Measurements from ENCODE around the gene TSPEAR.

The TSPEAR gene

GRCh38 chr21:44724926-44725325 lies 13.6 kb upstream of the TSPEAR start:
- H3K4me3 ChIP-seq (ENCODE audit: low read depth, low read length), result no peak overlapping the region
- DNase-seq (ENCODE audit: low read depth), result no peak

DNA sequence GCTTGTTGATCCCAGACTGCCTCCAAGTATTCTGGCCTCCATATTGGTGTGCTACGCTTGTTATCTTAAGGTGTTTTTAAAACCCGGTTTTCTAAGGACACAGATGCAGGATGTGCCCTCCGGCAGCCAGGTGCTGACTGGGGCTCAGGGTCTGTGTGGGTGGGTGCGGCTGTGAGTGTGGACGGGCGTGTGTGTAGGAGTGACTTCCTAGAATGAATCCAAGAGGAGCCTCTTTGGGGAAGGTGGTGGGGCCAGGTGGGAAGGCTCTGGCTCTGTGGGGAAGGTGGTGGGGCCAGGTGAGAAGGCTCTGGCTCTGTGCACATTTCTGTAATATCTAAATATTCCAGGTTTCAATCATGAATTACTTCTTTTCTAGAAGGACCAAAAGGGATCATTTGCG lies 12.8 kb upstream of the TSPEAR start:
- DNase-seq (ENCODE audit: low read depth), result no peak
- no peak overlapping the region for H3K4me3 ChIP-seq (ENCODE audit: low read depth, low read length)

DNA sequence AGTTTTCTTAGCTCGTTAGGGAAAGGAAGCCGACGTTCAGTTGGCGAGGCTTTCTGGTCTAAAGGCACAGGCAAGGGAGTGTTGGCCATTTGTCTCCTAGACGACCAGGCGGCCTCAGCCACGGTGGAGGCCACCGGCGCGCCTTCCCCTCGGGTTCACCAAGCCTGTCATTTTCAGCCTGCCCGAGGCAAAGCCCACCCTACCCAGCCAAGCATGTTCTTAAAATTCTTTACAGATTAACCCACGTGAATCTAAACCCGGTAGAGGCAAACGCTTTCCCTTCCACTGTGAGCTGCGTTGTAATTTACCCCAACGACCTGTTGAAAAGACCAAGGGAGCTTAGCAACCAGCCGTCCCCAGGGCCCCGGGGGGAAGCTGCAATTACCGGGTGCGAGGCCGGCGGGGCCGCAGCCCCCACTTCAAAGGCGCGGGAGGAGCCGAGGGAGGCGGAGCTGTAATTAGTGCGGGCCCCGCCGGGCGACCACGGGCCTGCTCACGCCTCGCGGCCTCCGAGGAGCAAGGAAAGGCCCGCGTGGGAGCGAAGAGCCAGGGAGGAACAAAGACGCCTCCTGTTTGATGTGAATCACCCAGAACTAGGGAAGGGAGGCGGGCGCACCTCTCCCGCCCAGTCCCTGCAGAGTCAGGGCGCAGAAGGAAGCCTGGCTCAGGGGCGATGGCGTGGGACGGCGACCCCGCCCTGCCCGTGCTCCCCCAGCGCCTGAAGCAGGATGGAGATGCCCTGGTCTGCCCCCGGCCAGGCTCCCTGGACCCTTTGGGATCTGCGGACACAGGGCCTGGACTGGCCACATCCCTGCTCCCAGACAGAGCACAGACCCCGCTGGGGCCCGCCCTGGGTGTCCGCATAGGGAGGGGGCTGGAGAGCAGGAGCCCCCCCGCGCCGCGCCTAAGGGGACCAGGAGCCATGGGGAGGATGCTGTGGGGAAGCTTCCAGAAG lies 12.1 kb upstream of the TSPEAR start:
- no peak overlapping the region for H3K4me3 ChIP-seq (ENCODE audit: low read depth, low read length)
- DNase-seq (ENCODE audit: low read depth), result no peak

DNA sequence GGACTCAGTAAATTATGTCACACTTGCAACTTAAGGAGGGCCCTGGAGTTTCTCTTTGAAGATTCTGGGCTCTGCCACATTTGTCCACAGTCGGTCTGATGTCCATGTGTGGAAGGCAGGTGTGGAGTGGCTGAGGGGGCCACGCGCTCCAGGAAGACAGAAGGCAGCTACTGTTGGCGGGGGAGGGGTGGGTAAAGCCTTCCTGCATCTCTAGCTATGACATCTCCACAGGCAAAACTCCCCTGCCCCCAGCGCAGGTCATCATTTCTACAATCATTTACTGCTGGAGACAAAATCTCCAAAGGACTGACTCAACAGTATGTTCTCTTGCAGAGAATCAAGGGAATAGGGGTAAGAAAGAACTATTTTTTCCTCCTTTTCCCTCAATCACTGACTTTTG lies 11.4 kb upstream of the TSPEAR start:
- DNase-seq (ENCODE audit: low read depth), result no peak
- H3K4me3 ChIP-seq (ENCODE audit: low read depth, low read length), result no peak overlapping the region

GRCh38 chr21:44720170-44720569 lies 8.8 kb upstream of the TSPEAR start:
- no peak for DNase-seq (ENCODE audit: low read depth)
- H3K4me3 ChIP-seq (ENCODE audit: low read depth, low read length), result no peak overlapping the region

- DNase-seq (ENCODE audit: low read depth), result no peak
- H3K4me3 ChIP-seq (ENCODE audit: low read depth, low read length), result no peak overlapping the region
Measured at GRCh38 chr21:44718571-44718970, 7.2 kb upstream of the TSPEAR start.

- no peak overlapping the region for H3K4me3 ChIP-seq (ENCODE audit: low read depth, low read length)
- DNase-seq (ENCODE audit: low read depth), result no peak
Measured at GRCh38 chr21:44718093-44718492, 6.7 kb upstream of the TSPEAR start.

DNA sequence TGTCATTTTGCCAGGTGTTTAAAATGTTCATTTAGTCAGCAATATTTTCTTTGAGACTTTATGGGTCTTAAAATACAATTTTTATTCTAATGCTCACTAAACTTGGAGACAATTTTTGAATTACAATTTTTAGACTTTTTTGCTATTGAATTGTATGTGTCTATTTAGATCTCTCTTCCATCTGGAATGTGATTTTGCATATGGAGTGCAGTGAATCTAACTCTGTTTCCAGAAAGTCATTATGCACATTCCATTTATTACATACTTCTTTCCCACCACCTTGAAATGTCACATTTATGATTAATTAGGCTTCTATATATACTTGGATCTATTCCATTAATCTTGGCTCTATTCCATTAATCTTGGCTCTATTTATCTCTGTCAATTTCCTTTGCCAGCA lies 5.6 kb upstream of the TSPEAR start:
- no peak for DNase-seq (ENCODE audit: low read depth)
- no peak overlapping the region for H3K4me3 ChIP-seq (ENCODE audit: low read depth, low read length)

DNA sequence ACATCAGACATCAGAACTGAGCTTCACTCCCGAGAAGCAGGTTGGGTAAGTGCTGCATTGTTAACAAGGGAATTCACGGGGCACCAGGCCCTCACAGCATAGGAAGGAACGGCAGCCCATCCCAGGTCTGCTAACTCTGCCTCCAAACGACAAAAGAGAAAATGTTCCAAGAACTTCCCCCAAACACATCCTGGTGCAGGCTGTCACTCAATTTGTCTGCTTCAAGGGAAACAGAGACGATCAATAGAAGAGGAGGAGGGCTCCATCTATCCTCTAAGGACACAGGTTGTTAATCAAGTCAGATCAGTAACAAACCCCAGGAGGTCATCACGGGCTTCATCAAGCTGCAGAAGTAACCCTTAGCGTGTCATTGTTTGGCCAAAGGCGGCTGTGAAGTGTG lies 3.5 kb upstream of the TSPEAR start:
- no peak overlapping the region for H3K4me3 ChIP-seq (ENCODE audit: low read depth, low read length)
- no peak for DNase-seq (ENCODE audit: low read depth)

DNA sequence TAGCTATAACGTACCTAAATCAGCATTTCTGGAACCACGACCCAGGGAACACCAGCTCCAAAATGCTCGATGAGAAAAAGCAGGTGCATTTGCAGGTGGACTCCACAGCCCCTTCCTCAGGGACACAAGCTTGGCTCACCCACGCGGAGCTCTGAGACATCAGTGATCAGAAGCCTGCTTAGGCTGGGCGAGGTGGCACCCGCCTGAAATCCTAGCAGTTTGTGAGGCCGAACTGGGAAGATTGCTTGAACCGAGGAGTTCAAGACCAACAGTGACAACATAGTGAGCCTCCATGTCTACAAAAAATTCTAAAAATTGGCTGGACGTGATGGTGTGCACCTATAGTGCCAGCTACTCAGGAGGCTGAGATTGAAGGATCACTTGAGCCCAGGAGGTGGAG lies 2.5 kb upstream of the TSPEAR start:
- no peak overlapping the region for H3K4me3 ChIP-seq (ENCODE audit: low read depth, low read length)
- DNase-seq (ENCODE audit: low read depth), result no peak

GRCh38 chr21:44713130-44713529 lies 1.8 kb upstream of the TSPEAR start:
- DNase-seq (ENCODE audit: low read depth), result no peak
- no peak overlapping the region for H3K4me3 ChIP-seq (ENCODE audit: low read depth, low read length)

GRCh38 chr21:44712203-44713028 lies 1.0 kb upstream of the TSPEAR start:
- H3K4me3 ChIP-seq (ENCODE audit: low read depth, low read length), result no peak overlapping the region

GRCh38 chr21:44710756-44711326 lies 531 bp downstream of the TSPEAR start:
- DNase-seq (ENCODE audit: low read depth), result no peak
- H3K4me3 ChIP-seq (ENCODE audit: low read depth, low read length), result no peak overlapping the region

More at GRCh38 chr21:44712203-44713028, 1.0 kb upstream of the TSPEAR start:
- no peak for DNase-seq (ENCODE audit: low read depth)

- DNase-seq (ENCODE audit: low read depth), result no peak
Measured at GRCh38 chr21:44710294-44710665, 1.1 kb downstream of the TSPEAR start.

DNA sequence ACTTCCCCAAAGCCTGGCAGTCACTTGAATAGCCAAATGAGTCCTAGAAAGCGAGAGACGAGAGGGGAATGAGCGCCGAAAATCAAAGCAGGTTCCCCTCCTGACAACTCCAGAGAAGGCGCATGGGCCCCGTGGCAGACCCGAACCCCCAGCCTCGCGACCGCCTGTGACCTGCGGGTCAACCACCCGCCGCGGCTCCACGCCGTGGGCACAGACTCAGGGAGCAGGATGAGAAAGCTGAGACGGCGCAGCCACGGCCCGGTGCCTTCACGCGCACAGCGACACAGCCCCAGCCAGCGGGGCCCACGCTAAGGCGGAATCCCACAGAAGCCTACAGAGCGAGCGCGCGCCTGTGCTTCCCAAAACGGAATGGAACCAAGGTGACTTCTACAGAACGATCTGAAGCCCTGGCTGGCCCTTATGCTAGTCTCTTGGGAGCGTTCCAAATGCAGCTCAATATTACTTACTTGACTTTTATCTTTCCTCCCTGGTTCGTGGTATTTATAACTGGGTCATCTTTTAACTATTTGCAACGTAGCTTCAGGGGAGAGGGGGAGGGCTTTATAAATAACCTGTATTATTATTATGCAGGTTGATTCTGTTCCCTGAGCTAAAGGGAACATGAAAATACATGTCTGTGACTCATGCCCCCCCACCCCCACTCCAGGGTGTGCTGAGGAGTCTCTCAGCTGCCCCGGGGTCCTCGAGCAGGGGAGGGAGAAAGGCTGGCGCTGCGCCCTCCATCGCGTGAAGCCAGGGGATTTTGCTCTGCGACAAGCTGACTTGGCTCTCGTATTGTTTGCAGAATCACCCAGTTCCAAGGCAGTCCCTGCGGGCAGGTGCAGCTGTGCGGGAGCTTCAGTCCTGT lies 1.7 kb downstream of the TSPEAR start:
- H3K4me3 ChIP-seq (ENCODE audit: low read depth, low read length), result no peak overlapping the region
- no peak for DNase-seq (ENCODE audit: low read depth)

More at GRCh38 chr21:44710294-44710665, 1.1 kb downstream of the TSPEAR start:
- no peak overlapping the region for H3K4me3 ChIP-seq (ENCODE audit: low read depth, low read length)

- no peak overlapping the region for H3K4me3 ChIP-seq (ENCODE audit: low read depth, low read length)
- no peak for DNase-seq (ENCODE audit: low read depth)
Measured at GRCh38 chr21:44708866-44709425, 2.4 kb downstream of the TSPEAR start.

DNA sequence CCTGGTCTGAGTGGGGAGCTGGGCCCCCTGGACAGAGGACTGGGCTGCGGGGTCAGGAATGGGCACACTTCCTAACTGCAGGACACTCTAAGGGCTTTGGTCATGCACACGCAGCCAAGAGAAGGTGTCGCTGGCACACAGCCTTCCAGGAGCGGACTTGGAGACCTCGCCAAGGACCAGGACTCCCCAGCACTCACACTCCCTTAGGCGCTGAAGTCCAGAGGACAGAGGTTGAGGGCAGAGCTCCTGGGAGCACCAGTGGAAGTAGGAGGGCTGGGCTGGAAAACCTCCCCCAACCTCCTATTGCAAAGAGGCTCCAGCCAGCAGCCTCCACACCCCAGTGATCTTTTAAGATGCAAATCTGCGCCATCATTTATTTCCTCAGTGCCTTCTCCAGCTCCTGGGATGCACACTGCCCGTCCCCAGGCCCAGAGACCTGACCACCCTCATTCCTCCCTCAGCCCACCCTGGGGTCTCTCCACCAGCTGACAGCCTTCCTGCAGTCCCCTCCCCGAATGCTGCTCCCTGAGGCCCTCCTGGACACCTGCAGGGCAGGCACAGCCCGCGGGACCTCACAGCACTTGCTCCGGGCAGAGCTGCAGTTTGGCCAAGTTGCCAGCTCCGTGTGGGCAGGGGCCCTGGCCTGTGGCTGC lies 3.0 kb downstream of the TSPEAR start:
- DNase-seq (ENCODE audit: low read depth), result no peak
- H3K4me3 ChIP-seq (ENCODE audit: low read depth, low read length), result no peak overlapping the region

DNA sequence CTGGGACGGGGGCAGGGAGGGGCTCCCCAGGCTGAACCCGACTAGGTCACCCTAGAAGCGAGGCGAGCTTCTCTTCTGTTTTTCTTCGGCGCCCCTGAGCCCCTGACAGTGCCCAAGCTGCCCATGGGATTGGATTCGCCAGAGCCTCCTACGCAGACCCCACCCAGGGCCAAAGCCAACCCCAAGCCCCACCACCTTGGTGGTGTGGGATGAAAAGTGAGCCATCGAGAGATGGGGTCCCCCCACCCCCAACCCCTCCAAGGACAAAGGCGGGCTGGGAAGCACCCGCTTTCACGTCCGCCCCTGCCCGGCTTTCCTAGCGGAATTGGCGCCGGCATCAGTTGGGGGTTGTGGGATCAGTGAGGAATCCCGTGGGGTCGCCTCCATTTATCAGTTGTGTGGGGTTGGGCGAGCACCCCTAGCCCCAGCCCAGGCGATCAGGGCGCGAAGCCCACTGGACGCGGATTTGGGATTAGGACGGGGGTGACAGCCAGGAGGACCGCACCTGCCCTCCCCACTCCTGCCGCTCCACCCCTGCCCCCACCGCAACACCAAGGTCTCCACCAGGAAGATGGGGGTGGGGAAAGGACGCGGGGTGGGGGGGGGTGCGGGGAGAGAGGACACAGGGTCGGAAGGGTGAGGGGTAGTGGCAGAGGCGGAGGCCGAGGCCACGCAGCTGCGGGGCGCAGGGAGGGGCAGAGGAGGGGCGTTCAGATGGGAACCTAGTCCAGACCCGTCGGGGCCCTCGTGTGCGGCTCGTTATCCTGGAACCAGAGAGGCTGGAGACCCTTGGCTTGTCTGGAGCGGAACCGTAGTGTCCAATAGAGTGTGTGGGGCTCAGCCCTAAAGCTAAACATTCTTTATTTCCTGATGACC lies 4.4 kb downstream of the TSPEAR start:
- no peak for DNase-seq (ENCODE audit: low read depth)
- no peak overlapping the region for H3K4me3 ChIP-seq (ENCODE audit: low read depth, low read length)
